ENCODE results near the gene PROK1.
"Not testable (repeated sequence)": the region's sequence is repeated elsewhere in the genome, so short reads cannot be mapped to it uniquely, and the experiment has no call there.

PROK1 gene

GRCh38 chr1:110434946-110435345 is 16.0 kb upstream of the PROK1 start:
- Histone ChIP-seq H3K4me3 (ENCODE audit: low read depth, low read length) (no peak overlapping the region), H3K27ac (ENCODE audit: low read depth, low read length) (no peak overlapping the region), H3K36me3 (ENCODE audit: control insufficient read depth, insufficient read depth, low read length) (no peaks in the 10 kb centered on the region), H3K9me3 (ENCODE audit: control insufficient read depth, insufficient read depth, low read depth, low read length) (no peaks in the 10 kb centered on the region), H3K27me3 (ENCODE audit: control insufficient read depth, insufficient read depth, low read length) (no peaks in the 10 kb centered on the region), H3K4me1 (ENCODE audit: control insufficient read depth, insufficient read depth, low read length) (peaks cover 60% of the 10 kb centered on the region), H3K9ac (ENCODE audit: low read length) (no peak overlapping the region)

- peak overlapping the region; percentile 80; the same call in 1 of the 2 replicates for H3K27ac ChIP-seq (ENCODE audit: low read depth, low read length)
- no peaks in the 10 kb centered on the region for H3K36me3 ChIP-seq (ENCODE audit: control insufficient read depth, insufficient read depth, low read length)
- H3K4me1 ChIP-seq (ENCODE audit: control insufficient read depth, insufficient read depth, low read length): peaks cover 58% of the 10 kb centered on the region
- H3K9ac ChIP-seq (ENCODE audit: low read length): peak overlapping the region; percentile 58
- H3K9me3 ChIP-seq (ENCODE audit: control insufficient read depth, insufficient read depth, low read depth, low read length): no peaks in the 10 kb centered on the region
- H3K4me3 ChIP-seq (ENCODE audit: low read depth, low read length): no peak overlapping the region; the same call in 1 of the 2 replicates
- H3K27me3 ChIP-seq (ENCODE audit: control insufficient read depth, insufficient read depth, low read length): no peaks in the 10 kb centered on the region
These were observed 14.3 kb upstream of the PROK1 start for GRCh38 chr1:110436635-110437034.

- H3K9me3 ChIP-seq (ENCODE audit: control insufficient read depth, insufficient read depth, low read depth, low read length); H3K36me3 ChIP-seq (ENCODE audit: control insufficient read depth, insufficient read depth, low read length): not testable (repeated sequence)
These were observed 13.2 kb upstream of the PROK1 start for GRCh38 chr1:110437645-110438299.

GRCh38 chr1:110438893-110439292 is 12.1 kb upstream of the PROK1 start:
- H3K27ac ChIP-seq (ENCODE audit: low read depth, low read length): no peak overlapping the region
- H3K9me3 ChIP-seq (ENCODE audit: control insufficient read depth, insufficient read depth, low read depth, low read length): no peaks in the 10 kb centered on the region
- H3K27me3 ChIP-seq (ENCODE audit: control insufficient read depth, insufficient read depth, low read length): no peaks in the 10 kb centered on the region
- H3K36me3 ChIP-seq (ENCODE audit: control insufficient read depth, insufficient read depth, low read length): no peaks in the 10 kb centered on the region
- peaks cover 48% of the 10 kb centered on the region for H3K4me1 ChIP-seq (ENCODE audit: control insufficient read depth, insufficient read depth, low read length)
- no peak overlapping the region for H3K9ac ChIP-seq (ENCODE audit: low read length)
- H3K4me3 ChIP-seq (ENCODE audit: low read depth, low read length): no peak overlapping the region

More at GRCh38 chr1:110437645-110438299, 13.2 kb upstream of the PROK1 start:
- H3K4me3 ChIP-seq (ENCODE audit: low read depth, low read length); H3K27me3 ChIP-seq (ENCODE audit: control insufficient read depth, insufficient read depth, low read length): not testable (repeated sequence)
- Histone ChIP-seq H3K9ac (ENCODE audit: low read length) (peak overlapping the region; percentile 57), H3K4me1 (ENCODE audit: control insufficient read depth, insufficient read depth, low read length) (peaks cover 58% of the 10 kb centered on the region), H3K27ac (ENCODE audit: low read depth, low read length) (peak overlapping the region; percentile 79; the same call in 1 of the 2 replicates)

- not testable (repeated sequence) for H3K4me3 ChIP-seq (ENCODE audit: low read depth, low read length); H3K9me3 ChIP-seq (ENCODE audit: control insufficient read depth, insufficient read depth, low read depth, low read length); H3K9ac ChIP-seq (ENCODE audit: low read length); H3K36me3 ChIP-seq (ENCODE audit: control insufficient read depth, insufficient read depth, low read length); H3K27ac ChIP-seq (ENCODE audit: low read depth, low read length); H3K27me3 ChIP-seq (ENCODE audit: control insufficient read depth, insufficient read depth, low read length)
- peaks cover 41% of the 10 kb centered on the region; the same call in 1 of the 2 replicates for H3K4me1 ChIP-seq (ENCODE audit: control insufficient read depth, insufficient read depth, low read length)
These were observed 11.1 kb upstream of the PROK1 start for GRCh38 chr1:110439873-110440272.

- Histone ChIP-seq H3K27ac (ENCODE audit: low read depth, low read length) (no peak overlapping the region), H3K36me3 (ENCODE audit: control insufficient read depth, insufficient read depth, low read length) (no peaks in the 10 kb centered on the region), H3K9ac (ENCODE audit: low read length) (no peak overlapping the region), H3K4me3 (ENCODE audit: low read depth, low read length) (no peak overlapping the region), H3K9me3 (ENCODE audit: control insufficient read depth, insufficient read depth, low read depth, low read length) (no peaks in the 10 kb centered on the region), H3K27me3 (ENCODE audit: control insufficient read depth, insufficient read depth, low read length) (no peaks in the 10 kb centered on the region), H3K4me1 (ENCODE audit: control insufficient read depth, insufficient read depth, low read length) (peaks cover 35% of the 10 kb centered on the region; the same call in 1 of the 2 replicates)
These were observed 10.1 kb upstream of the PROK1 start for GRCh38 chr1:110440877-110441276.

- Histone ChIP-seq H3K36me3 (ENCODE audit: control insufficient read depth, insufficient read depth, low read length) (no peaks in the 10 kb centered on the region), H3K27me3 (ENCODE audit: control insufficient read depth, insufficient read depth, low read length) (no peaks in the 10 kb centered on the region), H3K9me3 (ENCODE audit: control insufficient read depth, insufficient read depth, low read depth, low read length) (no peaks in the 10 kb centered on the region), H3K4me1 (ENCODE audit: control insufficient read depth, insufficient read depth, low read length) (peaks cover 26% of the 10 kb centered on the region; the same call in 1 of the 2 replicates), H3K9ac (ENCODE audit: low read length) (no peak overlapping the region), H3K27ac (ENCODE audit: low read depth, low read length) (no peak overlapping the region), H3K4me3 (ENCODE audit: low read depth, low read length) (no peak overlapping the region)
These were observed 9.1 kb upstream of the PROK1 start for GRCh38 chr1:110441888-110442287.

GRCh38 chr1:110443451-110443850 is 7.5 kb upstream of the PROK1 start:
- H3K4me1 ChIP-seq (ENCODE audit: control insufficient read depth, insufficient read depth, low read length): peaks cover 14% of the 10 kb centered on the region; the same call in 1 of the 2 replicates
- H3K36me3 ChIP-seq (ENCODE audit: control insufficient read depth, insufficient read depth, low read length): no peaks in the 10 kb centered on the region
- no peak overlapping the region for H3K4me3 ChIP-seq (ENCODE audit: low read depth, low read length)
- no peaks in the 10 kb centered on the region for H3K9me3 ChIP-seq (ENCODE audit: control insufficient read depth, insufficient read depth, low read depth, low read length)
- H3K27me3 ChIP-seq (ENCODE audit: control insufficient read depth, insufficient read depth, low read length): no peaks in the 10 kb centered on the region
- H3K9ac ChIP-seq (ENCODE audit: low read length): no peak overlapping the region
- no peak overlapping the region for H3K27ac ChIP-seq (ENCODE audit: low read depth, low read length)

- Histone ChIP-seq H3K4me3 (ENCODE audit: low read depth, low read length) (no peak overlapping the region), H3K4me1 (ENCODE audit: control insufficient read depth, insufficient read depth, low read length) (peaks cover 7% of the 10 kb centered on the region), H3K9ac (ENCODE audit: low read length) (no peak overlapping the region), H3K27ac (ENCODE audit: low read depth, low read length) (no peak overlapping the region), H3K27me3 (ENCODE audit: control insufficient read depth, insufficient read depth, low read length) (no peaks in the 10 kb centered on the region), H3K9me3 (ENCODE audit: control insufficient read depth, insufficient read depth, low read depth, low read length) (no peaks in the 10 kb centered on the region), H3K36me3 (ENCODE audit: control insufficient read depth, insufficient read depth, low read length) (no peaks in the 10 kb centered on the region)
These were observed 6.4 kb upstream of the PROK1 start for GRCh38 chr1:110444561-110444960.

- Histone ChIP-seq H3K27me3 (ENCODE audit: control insufficient read depth, insufficient read depth, low read length) (no peaks in the 10 kb centered on the region), H3K9ac (ENCODE audit: low read length) (no peak overlapping the region), H3K36me3 (ENCODE audit: control insufficient read depth, insufficient read depth, low read length) (no peaks in the 10 kb centered on the region), H3K4me1 (ENCODE audit: control insufficient read depth, insufficient read depth, low read length) (peaks cover 14% of the 10 kb centered on the region), H3K27ac (ENCODE audit: low read depth, low read length) (no peak overlapping the region), H3K9me3 (ENCODE audit: control insufficient read depth, insufficient read depth, low read depth, low read length) (no peaks in the 10 kb centered on the region), H3K4me3 (ENCODE audit: low read depth, low read length) (no peak overlapping the region)
These were observed 993 bp upstream of the PROK1 start for GRCh38 chr1:110449661-110450651.

- no peak overlapping the region for H3K4me3 ChIP-seq (ENCODE audit: low read depth, low read length)
- no peaks in the 10 kb centered on the region for H3K36me3 ChIP-seq (ENCODE audit: control insufficient read depth, insufficient read depth, low read length)
- H3K9me3 ChIP-seq (ENCODE audit: control insufficient read depth, insufficient read depth, low read depth, low read length): no peaks in the 10 kb centered on the region
- H3K27me3 ChIP-seq (ENCODE audit: control insufficient read depth, insufficient read depth, low read length): no peaks in the 10 kb centered on the region
- no peak overlapping the region for H3K27ac ChIP-seq (ENCODE audit: low read depth, low read length)
- peaks cover 16% of the 10 kb centered on the region for H3K4me1 ChIP-seq (ENCODE audit: control insufficient read depth, insufficient read depth, low read length)
- H3K9ac ChIP-seq (ENCODE audit: low read length): no peak overlapping the region
These were observed 1.4 kb downstream of the PROK1 start for GRCh38 chr1:110452330-110452729.

Measured in HUES6 (cell line).